Skeletal muscle satellite cell (primary cell): ENCODE data around the gene MATN4.

Experiments used
- H3K27me3 ChIP-seq: 2 replicates; pipeline ENCODE4 v1.7.0; 2013; ENCODE audit warnings: low read length; ENCODE audit not compliant: control insufficient read depth, insufficient read depth
- H3K36me3 ChIP-seq: 2 replicates; pipeline ENCODE4 v1.7.0; 2013; ENCODE audit warnings: mild to moderate bottlenecking, control low read depth, low read length; ENCODE audit not compliant: insufficient read depth
- H3K4me1 ChIP-seq: 2 replicates; pipeline ENCODE4 v1.7.0; 2013; ENCODE audit warnings: low read length; ENCODE audit not compliant: control insufficient read depth, insufficient read depth
- H3K4me2 ChIP-seq: 2 replicates; pipeline ENCODE4 v1.7.0; 2013; ENCODE audit warnings: mild to moderate bottlenecking, low read length
- H3K4me3 ChIP-seq: 2 replicates; pipeline ENCODE4 v1.7.0; 2013; ENCODE audit warnings: low read length
- H3K9ac ChIP-seq: 2 replicates; pipeline ENCODE4 v1.7.0; 2013; ENCODE audit warnings: mild to moderate bottlenecking, low read depth, low read length, moderate library complexity
- H3K9me3 ChIP-seq: replicated peaks from 2 replicates; pipeline ENCODE4 v1.7.0; 2013; ENCODE audit warnings: mild to moderate bottlenecking, control low read depth, low read length

MATN4 gene

DNA sequence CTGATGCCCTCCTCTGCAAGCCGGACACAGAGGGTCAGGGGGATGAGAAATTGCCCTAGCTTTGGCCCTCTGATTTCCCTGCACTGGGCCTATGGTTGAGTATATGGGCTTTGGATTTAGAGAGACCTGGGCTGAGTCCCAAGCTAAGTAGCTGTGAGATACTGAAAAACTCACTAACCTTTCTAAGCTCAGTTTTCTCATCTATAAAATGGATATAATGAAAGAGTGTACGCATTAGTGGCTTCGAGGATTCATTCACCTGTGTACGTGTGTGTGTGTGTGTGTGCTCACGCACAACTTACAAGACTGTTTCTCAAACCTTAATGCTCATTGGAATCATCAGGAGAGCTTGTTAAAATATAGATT lies 14.1 kb downstream of the MATN4 start:
- H3K4me2 ChIP-seq: peak overlapping the region; percentile 93
- H3K27me3 ChIP-seq: peaks cover 26% of the 10 kb centered on the region
- H3K4me1 ChIP-seq: peaks cover 9% of the 10 kb centered on the region
- H3K4me3 ChIP-seq: peak overlapping the region; percentile 76
- H3K9ac ChIP-seq: no peak overlapping the region
- no peaks in the 10 kb centered on the region for H3K9me3 ChIP-seq
- H3K36me3 ChIP-seq: no peaks in the 10 kb centered on the region

DNA sequence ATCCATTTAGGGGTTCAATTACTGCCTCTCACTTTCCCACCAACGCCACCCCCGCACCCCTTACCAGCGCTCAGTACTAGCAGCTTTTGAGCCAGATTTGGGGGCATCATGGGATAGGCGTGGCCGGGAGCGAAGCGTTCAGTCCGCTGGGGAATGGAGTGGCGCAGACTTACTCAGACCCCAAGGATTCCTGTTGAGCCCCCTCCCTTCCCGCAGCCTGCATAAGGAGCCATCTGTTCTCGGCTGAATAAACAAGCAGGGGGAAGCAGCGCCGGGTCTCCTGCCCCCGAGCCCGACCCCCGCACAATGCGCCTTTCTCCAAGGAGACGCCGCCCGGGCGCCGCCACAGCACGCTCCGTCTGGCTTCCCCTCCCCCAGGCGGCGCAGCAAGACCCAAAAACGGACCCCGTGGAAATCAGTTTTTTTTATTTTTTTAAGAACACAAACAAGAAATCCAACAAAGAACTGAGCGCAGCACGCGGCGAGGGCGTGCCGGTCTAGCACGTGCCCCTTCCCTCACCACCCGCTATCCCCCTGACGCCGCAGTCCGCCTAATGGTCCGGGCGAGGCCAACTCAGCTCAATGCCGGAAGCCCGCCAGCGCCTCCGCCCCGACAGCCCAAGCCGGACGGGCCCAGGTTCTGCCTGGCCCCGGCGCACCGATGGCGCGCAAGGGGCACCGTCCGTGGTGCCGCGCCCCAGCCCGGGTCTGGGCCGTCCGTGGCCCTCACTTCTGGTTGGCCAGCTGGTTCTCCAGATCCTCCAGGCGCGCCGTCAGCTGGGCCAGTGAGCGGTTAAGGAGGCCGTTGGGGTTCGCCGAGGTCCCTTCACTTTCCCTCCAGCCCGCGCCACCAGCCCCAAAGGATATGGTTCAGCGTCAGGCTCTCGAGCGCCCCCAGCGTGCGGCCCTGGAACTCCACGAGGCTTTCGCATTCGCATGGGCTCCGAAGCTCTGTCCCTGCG lies 14.8 kb downstream of the MATN4 start:
- Histone ChIP-seq H3K27me3 (peaks cover 33% of the 10 kb centered on the region), H3K4me3 (peak overlapping the region; percentile 76), H3K9me3 (no peaks in the 10 kb centered on the region), H3K4me1 (peaks cover 9% of the 10 kb centered on the region), H3K36me3 (no peaks in the 10 kb centered on the region), H3K9ac (peak overlapping the region; percentile 67), H3K4me2 (peak overlapping the region; percentile 93)

DNA sequence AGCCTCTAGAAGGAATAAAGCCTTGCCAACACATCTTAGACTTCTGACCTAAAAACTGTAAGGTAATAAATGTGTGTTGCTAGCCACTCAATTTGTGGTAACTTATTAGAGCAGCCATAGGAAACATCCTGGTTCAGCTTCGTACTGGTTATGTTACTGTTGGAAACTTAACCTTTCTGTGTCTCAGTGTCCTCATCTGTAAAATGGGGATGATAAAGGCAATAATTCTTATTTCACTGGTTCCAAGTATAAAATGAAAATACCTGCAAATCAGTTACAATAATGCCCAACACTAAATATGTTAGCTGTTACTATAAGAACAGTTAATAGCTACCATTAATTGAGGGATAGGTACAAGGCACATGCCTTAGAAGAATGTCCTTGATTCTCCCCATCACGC lies 15.8 kb downstream of the MATN4 start:
- Histone ChIP-seq H3K9me3 (no peaks in the 10 kb centered on the region), H3K4me3 (no peak overlapping the region), H3K36me3 (no peaks in the 10 kb centered on the region), H3K4me1 (peaks cover 9% of the 10 kb centered on the region), H3K9ac (no peak overlapping the region), H3K4me2 (no peak overlapping the region), H3K27me3 (peaks cover 39% of the 10 kb centered on the region)

DNA sequence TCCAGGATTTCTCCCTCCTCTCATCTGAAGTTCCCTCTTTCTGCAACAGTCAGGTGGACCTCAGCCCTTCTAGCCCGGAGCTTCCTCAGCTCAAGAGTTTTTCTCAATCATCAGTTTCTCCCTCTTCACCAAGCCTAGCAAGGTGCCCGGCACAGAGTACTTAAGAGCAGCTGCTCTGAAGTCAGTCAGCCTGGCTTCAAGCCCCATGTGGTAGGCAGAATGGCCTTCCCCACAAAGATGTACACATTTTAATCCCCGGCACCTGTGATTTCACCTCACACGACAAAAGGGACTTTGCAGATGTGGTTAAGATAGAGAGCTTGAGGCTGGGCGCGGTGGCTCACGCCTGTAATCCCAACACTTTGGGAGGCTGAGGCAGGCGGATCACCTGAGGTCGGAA lies 16.6 kb downstream of the MATN4 start:
- Histone ChIP-seq H3K36me3 (no peaks in the 10 kb centered on the region), H3K9ac (no peak overlapping the region), H3K4me2 (no peak overlapping the region), H3K4me3 (no peak overlapping the region), H3K4me1 (peaks cover 9% of the 10 kb centered on the region), H3K27me3 (peaks cover 44% of the 10 kb centered on the region), H3K9me3 (no peaks in the 10 kb centered on the region)

DNA sequence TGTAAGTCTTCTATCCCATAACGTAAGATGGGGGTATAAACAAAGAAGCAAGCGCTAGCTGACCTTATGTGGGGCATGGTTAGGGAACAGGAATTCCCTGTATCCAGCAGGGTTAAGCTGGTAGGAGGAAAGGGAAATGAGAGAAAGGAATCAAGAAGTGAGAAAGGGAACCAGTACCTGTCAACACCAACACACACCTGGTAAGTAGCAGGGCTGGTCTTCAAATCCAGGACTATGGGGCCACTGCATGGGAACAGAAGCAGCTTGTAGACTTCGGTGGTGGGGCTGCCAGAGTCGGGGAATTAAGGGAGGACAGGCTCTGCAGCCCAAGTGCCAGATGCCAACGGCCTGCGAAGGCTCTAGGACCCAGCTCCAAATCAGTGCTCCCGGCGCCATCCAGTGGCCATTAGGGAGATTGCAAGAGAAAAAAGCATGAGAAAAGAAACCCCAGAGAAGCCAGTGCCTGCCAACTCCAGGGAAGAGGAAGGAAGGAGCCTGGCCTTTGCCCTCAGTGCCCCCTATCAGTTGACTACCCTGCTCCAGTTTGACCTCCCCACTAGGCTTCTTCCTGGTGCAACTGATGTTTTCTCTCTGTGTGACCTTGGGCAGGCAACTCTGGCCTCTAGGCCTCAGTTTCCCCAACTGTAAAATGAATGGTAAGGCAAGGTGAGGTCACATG lies 17.3 kb downstream of the MATN4 start:
- peaks cover 9% of the 10 kb centered on the region for H3K4me1 ChIP-seq
- H3K9ac ChIP-seq: no peak overlapping the region
- no peak overlapping the region for H3K4me3 ChIP-seq
- no peaks in the 10 kb centered on the region for H3K36me3 ChIP-seq
- H3K27me3 ChIP-seq: peaks cover 40% of the 10 kb centered on the region
- no peak overlapping the region for H3K4me2 ChIP-seq
- H3K9me3 ChIP-seq: no peaks in the 10 kb centered on the region

DNA sequence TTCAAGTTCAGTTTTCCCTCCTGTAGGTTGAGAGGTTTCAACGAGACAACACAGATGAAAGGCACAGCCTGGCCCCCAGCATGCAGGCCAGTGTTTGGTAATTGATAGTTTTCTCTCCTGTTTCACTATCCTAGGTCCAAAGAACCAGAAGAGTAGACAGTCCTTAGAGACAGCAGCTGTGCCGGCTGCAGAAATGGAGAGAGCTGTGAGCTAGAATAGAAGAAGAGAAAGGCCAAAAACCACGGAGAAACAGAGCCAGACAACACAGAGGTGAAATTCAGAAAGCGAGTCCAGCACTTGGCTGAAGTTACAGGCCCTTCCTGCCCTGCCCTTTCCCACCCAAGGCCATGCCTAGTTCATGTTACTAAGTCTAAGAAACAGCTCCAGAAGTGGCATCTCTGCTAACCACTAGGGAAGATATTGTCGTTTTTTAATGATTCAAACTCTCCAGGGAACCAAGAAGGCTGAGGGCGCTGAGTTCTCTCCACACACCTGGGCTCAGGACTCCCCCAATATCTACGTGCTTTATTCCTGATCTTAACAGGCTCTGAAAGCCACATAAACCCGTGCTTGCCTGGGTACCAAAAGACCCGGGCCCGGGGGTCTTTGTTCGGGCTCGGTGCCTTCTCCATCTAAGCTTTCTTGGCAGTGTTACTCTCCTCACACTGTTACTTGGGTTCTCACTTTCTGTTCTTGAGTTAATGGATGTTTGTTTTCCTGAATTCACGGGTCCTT lies 18.0 kb downstream of the MATN4 start:
- peaks cover 47% of the 10 kb centered on the region for H3K27me3 ChIP-seq
- no peaks in the 10 kb centered on the region for H3K9me3 ChIP-seq
- H3K4me2 ChIP-seq: no peak overlapping the region
- no peak overlapping the region for H3K4me3 ChIP-seq
- no peak overlapping the region for H3K9ac ChIP-seq
- no peaks in the 10 kb centered on the region for H3K36me3 ChIP-seq
- peaks cover 9% of the 10 kb centered on the region for H3K4me1 ChIP-seq

DNA sequence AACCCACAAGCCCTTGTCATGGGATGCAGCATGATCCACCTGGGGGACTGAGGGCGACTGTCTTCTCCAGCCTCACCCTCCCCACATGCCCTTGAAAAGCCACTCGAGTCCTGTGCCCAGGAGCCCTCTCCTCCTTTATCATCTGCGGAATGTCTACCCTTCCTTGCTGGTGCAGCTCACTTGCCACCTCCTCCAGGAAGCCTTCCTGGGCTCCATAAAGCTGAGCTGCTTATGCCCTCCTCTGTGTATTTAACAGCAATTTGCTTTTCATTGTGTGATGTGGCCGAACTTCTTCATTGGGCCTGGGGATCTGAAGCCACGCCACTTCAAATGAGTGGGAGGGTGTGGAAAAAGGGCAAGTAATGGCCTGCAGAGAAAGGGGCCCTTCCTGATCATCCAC lies 19.2 kb downstream of the MATN4 start:
- Histone ChIP-seq H3K9ac (no peak overlapping the region), H3K4me2 (no peak overlapping the region), H3K36me3 (no peaks in the 10 kb centered on the region), H3K4me1 (peaks cover 9% of the 10 kb centered on the region), H3K9me3 (no peaks in the 10 kb centered on the region), H3K27me3 (peaks cover 49% of the 10 kb centered on the region), H3K4me3 (no peak overlapping the region)

DNA sequence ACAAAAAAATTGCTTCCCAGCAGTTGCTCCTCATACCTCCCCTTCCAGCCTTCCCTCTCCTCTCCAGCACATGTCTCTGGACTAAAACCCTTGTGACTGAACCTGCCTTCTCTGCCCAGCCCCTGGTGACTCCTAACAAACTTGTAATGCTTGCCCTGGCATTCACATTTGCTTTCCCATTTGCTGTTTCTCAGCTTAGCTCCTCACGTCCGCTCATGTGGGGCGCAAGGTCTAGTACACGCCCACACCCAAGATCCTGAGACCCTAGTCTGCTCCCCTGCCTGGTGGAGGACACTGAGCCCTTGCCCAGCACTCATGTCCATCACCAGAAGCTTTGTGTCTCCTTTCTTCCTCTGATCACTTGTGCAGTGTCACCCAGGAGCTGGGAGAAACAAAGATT lies 19.7 kb downstream of the MATN4 start:
- peaks cover 49% of the 10 kb centered on the region for H3K27me3 ChIP-seq
- H3K9ac ChIP-seq: no peak overlapping the region

DNA sequence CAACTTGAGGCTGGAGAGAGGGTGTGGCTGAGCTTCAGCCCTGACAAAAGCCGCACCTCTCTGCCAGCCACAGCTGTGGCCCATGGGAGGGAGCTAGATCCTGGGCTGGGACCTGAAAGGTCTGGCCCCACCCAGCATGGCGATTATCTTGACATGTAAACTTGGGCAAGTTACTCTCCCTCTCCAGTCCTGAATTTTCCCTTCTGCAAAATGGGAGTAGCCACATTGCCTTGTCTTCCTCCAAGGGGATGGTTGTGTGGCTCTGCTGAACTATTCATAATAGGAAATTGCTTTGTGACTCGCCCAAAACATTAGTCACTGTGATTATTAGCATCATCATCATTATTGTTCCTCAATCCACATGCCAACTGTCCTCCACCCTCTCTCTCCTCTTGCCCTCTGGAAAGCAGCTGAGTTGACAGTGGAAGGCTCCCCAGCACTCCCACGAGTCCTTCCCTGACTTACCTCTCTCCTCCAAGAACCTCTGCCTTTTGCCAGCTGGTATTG lies 24.5 kb downstream of the MATN4 start:
- H3K27me3 ChIP-seq: peaks cover 67% of the 10 kb centered on the region

More for the DNA sequence above, 19.7 kb downstream of the MATN4 start:
- H3K36me3 ChIP-seq: no peaks in the 10 kb centered on the region
- no peak overlapping the region for H3K4me3 ChIP-seq
- no peak overlapping the region for H3K4me2 ChIP-seq
- H3K4me1 ChIP-seq: peaks cover 8% of the 10 kb centered on the region
- no peaks in the 10 kb centered on the region for H3K9me3 ChIP-seq

DNA sequence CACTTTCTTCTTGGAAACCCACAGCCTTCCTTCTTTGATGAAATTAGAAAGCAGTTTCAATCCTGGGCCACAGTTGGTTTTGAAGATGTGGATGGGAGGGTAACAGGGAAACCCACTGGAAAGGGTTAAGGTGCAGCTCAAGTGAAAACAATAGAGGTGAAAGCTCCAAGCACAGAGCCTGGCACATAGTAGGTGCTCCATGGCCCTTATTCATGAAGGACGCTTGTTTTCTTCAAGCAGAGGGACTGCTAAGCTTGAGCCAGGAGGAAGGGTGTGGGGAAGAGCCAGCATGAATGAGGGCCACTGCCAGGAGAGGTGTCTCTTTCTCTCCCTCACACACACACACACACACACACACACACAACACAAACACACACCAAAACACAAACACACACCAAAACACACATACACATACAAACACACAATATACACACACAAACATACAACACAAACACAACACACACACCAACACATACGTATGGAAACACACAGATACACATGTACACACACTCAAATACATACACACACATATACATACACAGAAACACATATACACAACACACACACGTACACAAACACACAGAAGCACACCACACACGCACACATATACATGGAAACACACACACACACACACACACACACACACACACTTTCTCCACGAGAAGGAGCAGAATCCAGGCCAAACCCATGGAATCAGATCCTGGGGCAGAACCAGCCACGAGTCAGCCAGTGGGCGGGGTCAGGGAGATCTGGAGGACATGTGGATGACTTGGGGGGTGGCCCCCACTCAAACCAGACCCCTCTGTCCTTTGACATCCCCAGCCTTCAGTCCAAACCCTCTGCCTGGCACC lies 25.2 kb downstream of the MATN4 start:
- Histone ChIP-seq H3K4me1 (peaks cover 3% of the 10 kb centered on the region), H3K4me3 (no peak overlapping the region), H3K9ac (no peak overlapping the region), H3K27me3 (peaks cover 63% of the 10 kb centered on the region), H3K4me2 (no peak overlapping the region), H3K9me3 (no peaks in the 10 kb centered on the region), H3K36me3 (no peaks in the 10 kb centered on the region)

More for the DNA sequence above, 24.5 kb downstream of the MATN4 start:
- Histone ChIP-seq H3K4me2 (no peak overlapping the region), H3K9ac (no peak overlapping the region), H3K4me1 (peaks cover 3% of the 10 kb centered on the region), H3K9me3 (no peaks in the 10 kb centered on the region), H3K4me3 (no peak overlapping the region), H3K36me3 (no peaks in the 10 kb centered on the region)
